Activated CD8-positive, alpha-beta memory T cell treated with anti-CD3 and anti-CD28 coated beads for 1 hour (primary cell): ENCODE results near the gene JAK3.
"Not testable (repeated sequence)": the region's sequence is repeated elsewhere in the genome, so short reads cannot be mapped to it uniquely, and the experiment has no call there.

Experiments
- DNase-seq, 2 donors: peaks; one replicate each; pipeline ENCODE4 v3.0.0-alpha.2; 2020; ENCODE audit warnings: low read depth in 1 of 2; ENCODE audit errors: extremely low read depth in 1 of 2

The JAK3 gene

DNA sequence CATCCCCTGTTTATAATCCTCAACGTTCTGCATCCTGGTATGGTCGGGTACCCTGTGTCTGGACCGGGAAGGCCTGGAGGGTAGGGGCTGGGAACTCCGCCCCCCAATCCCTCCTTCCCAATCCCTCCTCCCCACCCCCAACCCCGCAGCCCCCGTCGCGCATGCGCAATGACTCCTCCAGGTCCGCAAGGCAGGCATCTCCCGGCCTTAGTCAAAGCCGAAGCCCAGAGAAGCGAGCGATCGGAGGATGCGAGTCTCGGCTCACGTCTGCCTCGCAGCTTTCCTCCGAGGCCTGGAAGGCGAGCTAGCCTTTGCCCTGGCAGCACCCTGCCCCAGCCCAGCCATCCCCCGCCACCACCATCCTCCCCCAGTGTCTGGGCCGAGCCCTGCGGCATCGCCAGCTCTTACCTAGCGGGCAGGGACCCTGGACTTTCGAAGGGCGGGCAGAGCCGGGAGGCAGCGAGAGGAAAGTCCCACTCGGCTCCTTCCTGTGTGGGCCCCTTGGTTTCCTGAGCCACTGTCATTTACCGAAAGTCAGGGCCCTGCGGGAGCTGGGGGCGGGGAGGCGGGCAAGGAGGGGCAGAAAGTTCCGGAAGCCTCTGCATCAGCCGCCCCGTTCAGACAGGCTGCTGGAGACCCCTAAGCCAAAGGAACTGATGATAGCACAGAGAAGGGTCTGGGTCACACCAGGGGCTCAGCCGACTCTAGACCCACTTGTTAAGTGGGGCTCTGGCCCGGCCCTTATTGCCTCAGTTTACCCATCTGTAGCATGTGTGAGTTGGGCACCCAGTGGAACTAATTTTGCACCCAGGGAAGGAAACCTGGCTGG lies at the start of gene JAK3:
Gene JAK3 (minus strand): TSS at position 445 of the 829 bp plus-strand sequence. CDS start 3,565 bp downstream, outside the sequence.
- DNase-seq, result peak; percentile 59 to 77

DNA sequence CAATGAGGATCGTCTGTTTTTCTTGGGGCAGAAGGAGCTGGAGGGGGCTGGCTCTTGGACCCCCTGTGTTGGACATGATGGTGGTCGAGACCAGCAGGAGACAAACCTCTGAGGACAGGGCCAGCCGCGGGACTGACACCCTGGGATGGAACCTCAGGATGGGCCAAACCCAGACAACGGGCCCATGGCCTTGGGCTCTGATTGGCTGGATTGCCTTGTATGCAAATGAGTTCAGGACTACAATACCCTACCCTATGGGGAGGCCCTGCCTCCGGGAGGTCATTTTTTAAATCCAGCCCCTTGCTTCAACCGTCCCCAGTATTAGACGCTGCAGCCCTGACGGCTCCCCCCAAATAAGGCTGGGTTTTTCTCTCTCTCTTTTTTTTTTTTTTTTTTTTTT lies 46.0 kb upstream of the JAK3 start:
- DNase-seq, result no peak

DNA sequence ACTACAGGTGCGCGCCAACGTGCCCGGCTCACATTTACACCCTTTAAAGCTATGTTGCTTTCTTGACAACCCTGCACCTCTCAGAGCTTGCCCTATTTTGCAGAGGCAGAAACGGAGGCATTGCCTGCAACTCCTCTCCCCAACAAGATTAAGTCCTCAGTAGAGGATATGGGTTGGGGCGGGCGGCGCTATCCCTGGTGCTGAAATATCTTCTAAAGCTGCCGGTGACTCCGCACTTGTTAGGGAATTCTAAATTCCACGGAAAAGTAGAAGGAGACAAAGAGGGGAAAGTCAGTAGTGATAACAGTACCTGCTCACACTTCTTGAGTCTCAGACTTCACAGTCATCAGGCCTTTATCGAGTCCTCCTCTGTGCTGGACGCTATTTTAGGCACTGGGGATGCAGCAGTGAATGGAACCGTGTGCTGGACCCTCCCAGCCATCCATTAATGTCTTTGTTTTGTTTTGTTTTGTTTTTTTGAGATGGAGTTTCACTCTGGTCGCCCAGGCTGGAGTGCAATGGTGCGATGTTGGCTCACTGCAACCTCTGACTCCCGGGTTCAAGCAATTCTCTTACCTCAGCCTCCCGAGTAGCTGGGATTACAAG lies 41.9 kb upstream of the JAK3 start:
- no peak for DNase-seq

DNA sequence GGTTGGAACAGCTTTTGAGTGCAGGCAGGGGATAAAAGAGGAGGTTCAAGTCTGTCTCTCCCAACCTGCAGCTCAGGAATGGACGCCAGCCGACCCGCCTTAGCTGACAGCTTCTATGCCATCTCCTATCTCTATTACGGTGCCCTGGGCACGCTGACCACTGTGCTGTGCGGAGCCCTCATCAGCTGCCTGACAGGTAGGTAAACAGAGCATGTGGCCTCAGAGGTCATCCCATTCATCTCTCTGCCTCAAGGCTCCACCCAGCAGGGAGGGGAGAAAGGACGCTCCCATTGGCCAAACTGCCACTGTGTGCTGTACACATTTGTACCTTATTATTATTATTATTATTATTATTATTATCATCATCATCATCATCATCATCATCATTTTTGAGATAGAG lies 40.5 kb upstream of the JAK3 start:
- DNase-seq, result no peak

DNA sequence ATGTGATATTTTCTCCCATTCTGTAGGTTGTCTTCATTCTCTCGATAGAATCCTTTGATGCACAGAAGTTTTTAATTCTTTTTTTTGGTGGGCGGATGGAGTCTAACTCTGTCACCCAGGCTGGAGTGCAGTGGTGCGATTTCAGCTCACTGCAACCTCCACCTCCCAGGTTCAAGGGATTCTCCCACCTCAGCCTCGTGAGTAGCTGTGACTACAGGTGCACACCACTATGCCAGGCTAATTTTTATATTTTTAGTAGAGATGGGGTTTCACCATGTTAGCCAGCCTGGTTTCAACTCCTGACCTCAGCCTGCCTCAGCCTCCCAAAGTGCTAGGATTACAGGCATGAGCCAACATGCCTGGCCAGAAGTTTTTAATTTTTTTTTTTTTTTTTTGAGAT lies 39.4 kb upstream of the JAK3 start:
- DNase-seq, result not testable (repeated sequence)

DNA sequence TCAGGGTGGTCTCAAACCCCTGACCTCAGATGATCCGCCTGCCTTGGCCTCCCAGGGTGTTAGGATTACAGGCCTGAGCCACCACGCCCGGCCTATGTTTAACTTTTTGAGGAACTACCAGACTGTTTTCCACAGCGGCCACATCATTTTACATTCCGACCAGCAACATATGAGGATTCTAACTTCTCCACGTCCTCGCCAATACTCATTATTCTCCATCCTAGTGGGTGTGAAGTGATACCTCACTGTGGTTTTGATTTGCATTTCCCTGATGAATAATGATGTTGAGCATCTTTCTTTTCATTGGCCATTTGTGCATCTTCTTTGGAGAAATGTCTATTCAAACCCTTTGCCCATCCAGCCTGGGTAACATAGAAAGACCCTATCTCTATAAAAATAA lies 38.7 kb upstream of the JAK3 start:
- DNase-seq, result no peak

DNA sequence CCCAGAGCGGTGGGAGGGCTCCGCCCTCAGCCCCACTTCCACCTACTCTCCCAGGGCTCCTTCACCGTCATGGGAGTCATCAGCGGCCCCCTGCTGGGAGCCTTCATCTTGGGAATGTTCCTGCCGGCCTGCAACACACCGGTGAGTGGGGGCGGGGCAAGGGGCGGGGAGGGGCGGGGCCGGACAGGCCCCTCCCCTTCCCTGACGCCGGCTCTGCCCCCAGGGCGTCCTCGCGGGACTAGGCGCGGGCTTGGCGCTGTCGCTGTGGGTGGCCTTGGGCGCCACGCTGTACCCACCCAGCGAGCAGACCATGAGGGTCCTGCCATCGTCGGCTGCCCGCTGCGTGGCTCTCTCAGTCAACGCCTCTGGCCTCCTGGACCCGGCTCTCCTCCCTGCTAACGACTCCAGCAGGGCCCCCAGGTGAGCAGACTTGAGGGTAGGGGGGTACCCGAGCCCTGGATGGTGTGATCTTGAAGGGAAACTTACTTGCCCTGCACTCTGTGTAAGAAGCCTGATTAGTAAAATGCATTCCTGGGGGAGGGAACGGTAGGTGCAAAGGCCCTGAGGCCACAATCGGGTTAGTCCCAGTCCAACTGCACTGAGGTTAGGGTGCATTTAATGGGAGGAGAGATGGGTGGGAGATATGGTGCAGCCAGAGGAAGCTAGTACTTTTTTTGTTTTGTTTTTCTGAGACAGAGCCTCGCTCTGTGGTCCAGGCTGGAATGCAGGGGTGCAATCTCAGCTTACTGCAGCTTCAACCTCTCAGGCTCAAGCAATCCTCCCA lies 36.0 kb upstream of the JAK3 start:
- no peak for DNase-seq

DNA sequence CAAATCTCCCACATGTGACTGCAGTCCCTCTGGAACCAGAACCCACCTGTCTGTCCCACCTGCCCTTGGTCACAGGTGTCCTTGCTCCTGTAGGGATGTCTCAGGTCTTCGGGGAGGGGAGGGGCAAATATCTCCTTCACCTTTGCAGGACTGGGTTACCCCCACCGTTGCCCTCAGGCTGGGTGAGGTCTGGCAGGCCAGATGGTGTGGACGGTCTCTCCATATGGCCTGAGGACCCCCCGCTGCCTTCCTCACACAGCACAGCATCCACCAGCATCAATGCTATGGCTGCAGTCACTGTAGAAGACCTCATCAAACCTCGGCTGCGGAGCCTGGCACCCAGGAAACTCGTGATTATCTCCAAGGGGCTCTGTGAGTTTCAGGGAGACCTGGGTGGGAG lies 33.9 kb upstream of the JAK3 start:
- DNase-seq, result no peak

DNA sequence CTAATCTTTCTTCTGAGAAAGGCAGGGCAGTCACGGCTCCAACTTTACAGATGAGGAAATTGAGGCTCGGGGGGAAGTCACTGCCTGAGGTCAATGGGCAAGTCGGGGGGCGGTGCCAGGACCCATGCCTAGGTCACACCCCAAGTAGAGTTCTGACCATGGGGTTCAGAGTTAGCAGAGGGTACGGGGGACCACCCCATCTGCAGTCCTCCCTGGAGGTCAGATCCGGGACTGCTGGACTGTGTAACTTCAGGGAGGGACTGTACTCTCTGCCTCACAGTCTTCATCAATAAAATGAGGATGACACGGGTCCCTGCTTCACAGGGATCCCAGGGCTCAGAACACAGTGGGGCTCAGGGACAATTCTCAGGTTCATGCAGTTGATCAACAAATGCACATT lies 31.7 kb upstream of the JAK3 start:
- DNase-seq, result no peak

DNA sequence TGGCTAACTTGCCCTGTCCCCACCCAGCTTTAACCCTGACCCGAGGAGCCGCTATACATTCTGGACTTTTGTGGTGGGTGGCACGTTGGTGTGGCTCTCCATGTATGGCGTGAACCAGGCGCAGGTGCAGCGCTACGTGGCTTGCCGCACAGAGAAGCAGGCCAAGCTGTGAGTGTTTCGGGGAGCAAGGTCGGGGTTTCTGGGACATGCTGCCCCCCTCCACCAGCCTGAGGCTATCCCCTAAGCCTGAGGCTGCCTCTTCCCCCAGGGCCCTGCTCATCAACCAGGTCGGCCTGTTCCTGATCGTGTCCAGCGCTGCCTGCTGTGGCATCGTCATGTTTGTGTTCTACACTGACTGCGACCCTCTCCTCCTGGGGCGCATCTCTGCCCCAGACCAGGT lies 29.9 kb upstream of the JAK3 start:
- no peak for DNase-seq

DNA sequence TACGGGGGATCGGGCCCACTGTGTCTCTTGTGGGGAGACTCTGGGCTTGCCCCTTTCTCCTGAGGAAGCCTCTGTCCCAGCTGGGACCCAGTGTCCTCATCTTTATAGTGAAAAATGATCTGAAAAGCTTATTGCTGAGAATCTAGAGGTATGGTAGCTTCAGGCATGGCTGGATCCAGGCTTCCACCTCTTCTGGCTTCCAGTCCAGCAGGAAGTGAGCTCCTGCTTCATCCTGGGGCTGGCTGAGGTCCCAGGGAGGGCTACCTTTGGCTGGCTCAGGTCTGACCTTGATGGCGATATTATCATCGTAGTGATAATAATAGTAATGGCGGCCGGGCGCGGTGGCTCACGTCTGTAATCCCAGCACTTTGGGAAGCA lies 27.0 kb upstream of the JAK3 start:
- DNase-seq, result no peak

DNA sequence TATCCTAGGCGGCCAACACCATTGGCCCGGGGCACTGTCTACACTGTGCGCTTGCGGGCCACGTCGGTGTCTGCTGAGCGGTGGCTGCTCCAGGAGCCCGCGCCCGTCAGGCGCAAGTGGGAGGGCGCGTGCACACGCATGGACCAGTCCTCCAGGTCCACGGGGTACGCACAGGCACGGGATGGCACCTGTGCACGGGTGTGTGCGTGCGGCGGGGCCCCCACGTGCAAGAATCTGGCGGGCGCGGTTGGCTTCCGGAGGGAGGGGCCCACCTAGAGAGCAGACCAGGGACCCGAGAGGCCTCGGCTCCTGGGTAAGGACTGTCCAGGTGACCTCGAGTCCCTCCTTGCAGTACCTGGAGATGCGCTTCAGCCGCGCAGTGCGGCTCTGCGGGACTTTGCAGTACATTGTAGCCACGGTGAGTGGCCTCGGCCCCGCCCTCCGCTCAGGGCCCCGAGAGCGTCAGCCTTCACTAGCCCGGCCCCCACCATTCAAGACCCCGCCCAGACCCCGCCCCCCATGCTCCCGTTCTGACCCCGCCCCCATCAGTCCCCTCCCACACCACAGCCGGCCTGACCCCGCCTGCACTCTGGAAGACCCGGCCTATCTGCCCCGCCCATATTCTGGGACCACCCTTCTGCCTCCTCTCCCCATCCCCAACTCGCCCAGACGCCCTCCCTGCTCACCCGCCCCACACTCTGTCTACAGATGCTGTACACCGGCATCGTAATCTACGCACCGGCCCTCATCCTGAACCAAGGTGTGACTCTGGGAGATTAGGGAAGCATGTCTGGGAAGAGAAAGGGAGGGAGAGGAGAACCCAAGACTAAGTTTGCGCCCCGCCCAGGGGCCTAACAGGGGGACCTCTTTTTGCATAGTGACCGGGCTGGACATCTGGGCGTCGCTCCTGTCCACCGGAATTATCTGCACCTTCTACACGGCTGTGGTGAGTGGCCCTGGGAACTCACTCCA lies 26.3 kb upstream of the JAK3 start:
- DNase-seq, result peak; percentile 26 to 55

DNA sequence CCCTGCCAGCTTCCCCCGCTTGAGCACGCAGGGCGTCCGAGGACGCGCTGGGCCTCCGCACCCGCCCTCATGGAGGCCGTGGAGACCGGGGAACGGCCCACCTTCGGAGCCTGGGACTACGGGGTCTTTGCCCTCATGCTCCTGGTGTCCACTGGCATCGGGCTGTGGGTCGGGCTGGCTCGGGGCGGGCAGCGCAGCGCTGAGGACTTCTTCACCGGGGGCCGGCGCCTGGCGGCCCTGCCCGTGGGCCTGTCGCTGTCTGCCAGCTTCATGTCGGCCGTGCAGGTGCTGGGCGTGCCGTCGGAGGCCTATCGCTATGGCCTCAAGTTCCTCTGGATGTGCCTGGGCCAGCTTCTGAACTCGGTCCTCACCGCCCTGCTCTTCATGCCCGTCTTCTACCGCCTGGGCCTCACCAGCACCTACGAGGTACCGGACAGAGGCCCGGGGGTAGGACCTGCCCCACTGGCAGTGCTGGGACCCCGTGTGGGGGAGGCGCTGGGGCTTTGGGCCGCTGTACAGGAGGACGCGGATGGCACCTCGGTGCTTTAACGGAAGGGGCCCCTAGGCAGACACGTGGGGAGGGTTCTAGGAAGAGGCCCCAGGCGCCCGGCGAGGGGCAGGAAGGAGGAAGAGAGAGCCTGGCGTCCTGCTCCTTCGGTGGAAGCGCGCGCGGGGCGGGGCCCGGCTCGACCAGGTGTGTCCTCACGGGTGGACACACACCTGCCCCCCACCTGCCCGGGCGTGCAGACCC lies 24.6 kb upstream of the JAK3 start:
- DNase-seq, result no peak

DNA sequence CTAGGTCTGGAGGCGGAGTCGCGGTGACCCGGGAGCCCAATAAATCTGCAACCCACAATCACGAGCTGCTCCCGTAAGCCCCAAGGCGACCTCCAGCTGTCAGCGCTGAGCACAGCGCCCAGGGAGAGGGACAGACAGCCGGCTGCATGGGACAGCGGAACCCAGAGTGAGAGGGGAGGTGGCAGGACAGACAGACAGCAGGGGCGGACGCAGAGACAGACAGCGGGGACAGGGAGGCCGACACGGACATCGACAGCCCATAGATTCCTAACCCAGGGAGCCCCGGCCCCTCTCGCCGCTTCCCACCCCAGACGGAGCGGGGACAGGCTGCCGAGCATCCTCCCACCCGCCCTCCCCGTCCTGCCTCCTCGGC lies 24.1 kb upstream of the JAK3 start, which contains the start of gene SLC5A5:
Gene SLC5A5 (plus strand): TSS at position 68 of the 373 bp plus-strand sequence. CDS start 375 bp downstream, outside the sequence.
- DNase-seq, result no peak

DNA sequence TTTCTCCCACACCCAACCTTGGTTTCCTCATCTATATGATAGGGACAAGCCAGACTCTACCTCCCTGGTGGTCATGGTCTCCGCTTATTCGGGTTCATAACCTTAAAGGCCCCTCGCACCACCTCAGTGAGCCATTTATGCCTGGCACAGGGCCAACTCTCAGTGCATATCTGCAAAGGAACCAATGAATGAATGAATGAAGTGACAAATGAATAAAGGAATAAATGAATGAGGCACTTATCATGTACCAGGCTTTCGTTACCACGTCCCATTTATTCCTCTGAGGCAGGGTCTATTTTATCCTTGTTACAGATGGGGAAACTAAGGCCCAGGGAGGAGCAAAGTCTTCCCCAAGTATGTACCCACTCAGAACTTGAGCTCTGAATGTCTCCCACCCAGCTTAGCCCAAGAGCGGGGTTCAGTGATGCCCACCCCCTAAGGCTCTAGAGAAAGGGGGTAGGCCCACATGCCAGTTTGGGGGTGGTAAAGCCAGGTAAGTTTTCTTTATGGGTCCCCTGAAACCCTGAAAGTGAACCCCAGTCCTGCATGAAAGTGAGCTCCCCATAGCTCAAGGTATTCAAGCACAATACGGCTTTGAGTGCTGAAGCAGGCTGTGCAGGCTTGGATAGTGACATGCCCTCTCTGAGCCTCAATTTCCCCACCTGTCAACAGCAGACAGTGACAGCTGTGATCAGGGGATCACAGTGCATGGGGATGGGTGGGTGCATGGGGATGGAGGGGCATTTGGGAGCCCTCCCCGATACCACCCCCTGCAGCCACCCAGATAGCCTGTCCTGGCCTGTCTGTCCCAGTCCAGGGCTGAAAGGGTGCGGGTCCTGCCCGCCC lies 23.5 kb upstream of the JAK3 start:
- DNase-seq, result no peak

DNA sequence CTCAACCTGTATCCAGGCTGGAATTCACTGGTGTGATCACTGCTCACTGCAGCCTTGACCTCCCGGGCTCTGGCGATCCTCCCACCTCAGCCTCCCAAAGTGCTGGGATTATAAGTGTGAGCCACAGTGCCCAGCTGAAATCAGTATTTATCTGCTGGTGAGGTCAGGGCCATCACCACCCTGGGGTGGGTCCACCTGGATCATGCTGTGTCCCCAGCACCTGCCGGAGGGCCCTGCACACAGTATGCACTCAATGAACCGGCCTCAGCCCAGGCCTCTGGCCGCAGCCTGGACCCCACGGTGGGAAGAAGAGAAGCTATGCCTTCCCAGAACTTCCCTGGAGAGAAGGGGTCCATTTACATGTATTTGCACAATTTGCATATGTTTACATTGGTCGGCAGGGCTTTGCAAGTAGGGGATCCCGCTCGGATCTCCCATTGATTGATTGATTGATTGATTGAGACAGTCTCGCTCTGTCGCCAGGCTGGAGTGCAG lies 21.4 kb upstream of the JAK3 start:
- no peak for DNase-seq

DNA sequence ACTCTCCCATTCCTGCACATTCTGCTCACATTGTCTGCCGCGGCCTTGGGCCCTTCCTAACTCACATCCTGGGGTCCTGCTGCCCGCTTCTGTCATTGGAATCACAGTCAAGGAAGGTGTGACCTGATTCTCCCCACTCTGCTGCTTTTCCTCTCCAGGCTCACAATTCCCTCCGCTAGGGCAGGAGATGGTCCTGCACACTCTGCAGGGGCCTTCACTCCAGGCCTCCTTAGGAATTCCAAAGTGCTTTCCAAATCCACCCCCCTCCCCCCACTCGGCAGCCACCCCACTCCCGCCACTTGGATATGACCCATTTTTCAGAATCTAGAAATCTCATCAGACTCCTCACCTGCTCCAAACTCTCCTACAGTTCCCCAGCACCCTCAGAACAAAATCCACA lies 20.9 kb upstream of the JAK3 start:
- no peak for DNase-seq

DNA sequence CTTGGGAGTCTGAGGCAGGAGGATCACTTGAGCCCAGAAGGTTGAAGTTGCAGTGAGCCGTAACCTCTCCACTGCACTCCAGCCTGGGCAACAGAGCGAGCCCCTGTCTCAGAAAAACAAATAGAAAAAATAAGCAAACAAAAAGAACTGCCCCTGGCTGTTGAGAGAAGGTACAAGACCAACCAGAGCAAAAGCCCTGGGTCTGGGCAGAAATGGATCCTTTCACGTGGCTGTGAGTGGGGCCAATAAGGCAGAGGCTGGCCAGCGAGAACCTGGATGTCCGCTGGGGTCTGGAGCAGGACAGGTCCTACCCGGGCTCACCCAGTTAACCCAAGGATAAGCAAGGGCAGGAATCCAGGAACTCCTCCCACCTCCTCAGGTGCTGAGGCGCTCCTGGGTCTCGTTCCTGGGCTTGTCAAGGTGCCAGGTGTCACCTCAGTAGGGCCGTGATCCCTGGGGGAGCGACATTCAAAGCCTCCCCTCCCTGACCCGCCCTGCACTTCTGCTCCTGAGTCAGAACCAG lies 19.2 kb upstream of the JAK3 start:
- DNase-seq, result no peak
